HS-5 (cell line): Measurements from ENCODE around the gene TUBGCP5.

Experiments
- DNase-seq: peaks from one replicate; pipeline ENCODE4 v3.0.0-alpha.2; 2012; ENCODE audit warnings: low read depth

TUBGCP5 gene

DNA sequence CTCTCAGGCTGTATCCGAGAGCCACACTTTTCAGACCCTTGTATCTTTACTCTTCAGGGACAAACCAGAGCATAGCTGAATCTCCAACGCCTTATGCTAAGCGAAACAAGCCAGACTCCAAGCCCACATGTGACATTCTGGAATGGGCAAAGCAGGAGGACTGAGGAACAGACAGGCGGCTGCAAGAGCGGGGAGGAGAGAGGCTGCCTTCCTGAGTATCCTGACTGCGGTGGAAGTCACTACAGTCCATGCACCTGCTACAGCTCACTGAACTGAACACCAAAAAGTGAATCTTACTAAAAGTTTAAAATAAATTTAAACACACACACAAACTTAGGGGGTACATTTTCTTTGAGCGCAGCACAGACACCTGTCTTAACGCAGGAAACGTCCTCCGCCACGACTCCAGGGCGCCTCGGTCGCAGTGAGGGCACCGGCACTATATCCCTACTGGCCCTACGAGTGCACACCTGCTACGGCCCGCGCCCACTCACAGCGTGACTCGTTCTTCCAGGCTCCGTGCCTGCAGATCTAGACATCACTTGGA is 60.6 kb downstream of the TUBGCP5 start:
- no peak for DNase-seq

DNA sequence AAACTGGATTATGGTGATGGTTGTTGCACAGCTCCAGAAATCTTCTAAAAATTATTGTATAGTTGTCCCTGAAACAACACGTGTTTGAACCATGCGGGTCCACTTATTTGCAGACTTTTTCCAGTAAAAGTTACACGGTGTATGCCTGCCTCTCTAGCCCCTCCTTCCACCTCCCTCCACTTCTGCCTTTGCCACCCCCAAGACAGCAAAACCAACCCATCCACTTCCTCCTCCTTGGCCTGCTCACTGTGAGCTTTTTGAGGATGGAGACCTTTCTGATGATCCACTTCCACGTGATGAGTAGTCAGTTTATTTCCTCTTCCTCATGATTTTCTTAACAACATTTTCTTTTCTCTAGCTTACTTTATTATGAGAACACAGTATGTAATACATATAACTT is 64.6 kb downstream of the TUBGCP5 start:
- DNase-seq: no peak

DNA sequence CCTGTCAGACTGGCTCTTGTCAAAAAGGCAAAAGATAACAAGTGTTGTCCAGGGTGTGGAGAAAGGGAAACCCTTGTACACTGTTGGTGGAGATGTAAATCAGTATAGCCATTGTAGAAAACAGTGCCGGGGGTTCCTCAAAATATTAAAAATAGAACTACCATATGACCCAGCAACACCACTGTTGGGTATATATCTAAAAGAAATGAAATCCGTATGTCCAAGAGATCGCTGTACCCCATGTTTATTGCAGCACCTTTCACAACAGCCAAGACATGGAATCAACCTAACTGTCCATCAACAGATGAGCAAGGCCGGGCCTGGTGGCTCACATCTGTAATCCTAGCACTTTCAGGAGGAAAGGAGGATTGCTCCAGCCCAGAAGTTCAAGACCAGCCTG is 65.4 kb downstream of the TUBGCP5 start:
- DNase-seq: no peak

DNA sequence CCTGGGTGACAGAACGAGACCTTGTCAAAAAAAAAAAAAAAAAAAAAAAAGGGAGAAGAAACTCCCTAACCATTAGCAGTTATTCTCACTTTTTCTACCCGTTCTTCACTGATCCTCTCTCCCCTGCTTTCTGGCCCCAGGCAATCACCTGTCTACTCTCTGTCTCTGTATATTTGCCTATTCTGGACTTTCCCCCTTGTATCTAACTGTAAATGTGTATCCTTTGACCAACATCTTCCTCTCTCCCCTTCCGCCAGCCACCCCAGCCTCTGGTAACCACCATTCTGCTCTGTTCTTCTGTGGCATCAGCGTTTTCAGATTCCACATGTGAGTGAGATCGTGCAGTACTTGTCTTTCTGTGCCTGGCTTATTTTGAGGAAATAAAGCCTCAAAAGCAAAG is 66.1 kb downstream of the TUBGCP5 start:
- DNase-seq: no peak

DNA sequence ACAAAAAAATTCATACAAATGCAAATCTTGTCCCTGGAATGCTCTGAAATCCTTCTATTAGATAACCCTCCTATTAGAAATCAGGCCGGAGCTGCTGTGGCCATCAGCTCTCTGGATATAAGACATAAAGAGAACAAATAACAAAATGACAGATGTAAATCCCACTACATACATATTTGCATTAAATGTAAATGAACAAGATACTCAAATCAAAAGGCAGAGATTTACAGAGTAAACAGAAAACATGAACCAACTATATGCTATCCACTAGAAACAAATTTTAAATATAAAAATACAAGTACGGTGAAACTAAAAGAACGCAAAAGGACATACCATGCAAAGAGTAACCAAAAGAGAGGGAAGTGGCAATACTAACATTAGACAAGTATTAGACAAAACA is 69.9 kb downstream of the TUBGCP5 start:
- no peak for DNase-seq

DNA sequence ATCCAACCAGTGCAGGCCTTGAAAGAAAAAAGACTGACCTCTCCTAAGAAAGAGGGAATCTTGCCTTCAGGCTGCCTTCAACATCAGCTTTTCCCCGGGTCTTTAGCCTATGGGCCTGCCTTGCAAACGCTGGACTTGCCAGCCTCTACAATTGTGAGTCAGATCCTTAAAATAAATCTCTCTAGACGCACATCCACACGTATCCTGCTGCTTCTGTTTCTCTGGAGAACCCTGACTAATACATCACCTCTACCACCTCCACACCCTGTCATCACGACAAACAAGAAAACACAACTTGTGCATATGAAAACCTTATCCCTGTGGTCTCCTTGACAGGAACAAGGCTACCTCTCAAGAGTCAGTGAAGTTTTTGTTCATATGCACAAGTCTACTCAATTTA is 71.0 kb downstream of the TUBGCP5 start:
- no peak for DNase-seq

DNA sequence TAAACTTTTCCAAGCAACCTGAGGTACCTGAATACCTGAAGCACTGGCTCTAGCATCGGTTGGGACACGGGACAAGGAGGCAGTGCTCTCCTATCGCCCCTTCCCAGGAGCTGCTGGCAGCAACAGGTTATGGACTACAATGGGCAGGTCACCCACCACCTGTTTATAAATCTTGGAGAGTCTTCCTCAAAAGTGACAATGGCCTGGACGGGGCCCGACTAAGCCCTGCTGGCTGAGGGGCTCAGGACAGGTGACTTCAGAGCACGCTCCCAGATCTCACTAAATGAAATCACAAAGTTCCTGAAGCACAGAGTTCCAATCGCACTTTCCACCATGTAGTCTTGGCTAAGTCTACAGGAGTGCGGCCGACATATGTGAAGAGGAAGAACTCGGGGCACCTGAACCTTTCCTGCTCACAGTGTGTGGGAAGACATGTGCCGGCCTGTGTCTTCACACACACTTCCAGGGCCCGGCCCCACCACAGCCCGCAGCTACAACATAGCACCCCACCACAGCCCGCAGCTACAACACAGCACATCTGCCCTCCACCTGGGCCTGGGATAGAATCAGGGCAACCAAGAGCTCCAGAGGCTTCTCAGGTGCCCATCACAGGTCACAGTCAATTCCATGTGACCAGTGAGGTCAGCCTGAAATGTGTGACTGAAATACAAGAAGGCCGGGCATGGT is 72.1 kb downstream of the TUBGCP5 start:
- no peak for DNase-seq

DNA sequence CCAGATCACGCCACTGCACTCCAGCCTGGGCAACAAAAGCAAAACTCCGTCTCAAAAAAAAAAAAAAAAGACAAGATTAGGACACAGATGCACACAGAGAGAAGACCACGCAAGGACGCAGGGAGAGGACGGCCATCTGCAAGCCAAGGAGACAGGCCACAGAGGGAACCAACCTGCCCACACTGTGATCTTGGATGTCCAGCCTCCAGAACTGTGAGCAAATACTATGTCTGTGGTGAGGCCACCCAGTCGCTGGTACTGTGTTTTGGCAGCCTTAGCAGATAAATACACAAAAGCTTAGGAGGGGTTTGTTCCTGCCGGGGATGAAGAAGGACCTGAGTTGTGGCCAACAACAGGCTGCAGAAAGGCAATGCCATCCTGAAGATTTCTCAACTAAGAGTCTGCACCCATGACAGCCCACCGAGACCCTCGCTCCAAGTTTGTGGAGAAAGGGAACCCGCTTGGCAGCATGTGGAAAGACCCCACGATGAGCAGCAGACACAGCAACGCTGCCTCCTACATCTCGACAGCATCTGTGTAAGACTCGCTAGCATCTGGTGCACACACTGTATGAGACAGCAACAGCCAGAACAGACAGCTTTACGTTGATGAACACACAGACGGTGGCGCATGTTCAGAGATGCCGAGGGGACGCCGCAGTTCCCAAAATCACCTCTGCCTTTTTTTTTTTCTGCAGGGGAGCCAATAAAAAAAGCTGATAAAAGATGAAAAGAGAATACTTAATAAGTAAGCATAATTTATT is 72.9 kb downstream of the TUBGCP5 start:
- DNase-seq: no peak

DNA sequence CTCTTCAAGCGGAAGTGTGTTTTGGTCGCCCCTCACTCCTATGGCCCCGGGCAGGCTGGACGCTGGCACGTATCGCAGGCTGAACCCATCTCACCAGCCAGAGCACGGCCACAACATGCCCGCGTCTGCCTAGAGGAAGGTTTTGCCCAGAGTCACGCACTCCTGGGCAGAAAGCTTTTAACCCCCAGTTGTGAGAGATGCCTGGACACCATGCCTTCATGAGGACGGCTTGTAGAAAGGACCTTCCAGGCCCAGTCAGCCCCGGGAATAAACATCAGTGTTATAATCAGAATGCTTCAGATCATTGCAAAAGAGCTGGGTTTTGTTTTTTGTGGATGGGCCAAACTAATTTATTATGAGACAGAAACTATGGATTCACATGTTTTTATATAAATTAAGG is 75.7 kb downstream of the TUBGCP5 start:
- DNase-seq: no peak

DNA sequence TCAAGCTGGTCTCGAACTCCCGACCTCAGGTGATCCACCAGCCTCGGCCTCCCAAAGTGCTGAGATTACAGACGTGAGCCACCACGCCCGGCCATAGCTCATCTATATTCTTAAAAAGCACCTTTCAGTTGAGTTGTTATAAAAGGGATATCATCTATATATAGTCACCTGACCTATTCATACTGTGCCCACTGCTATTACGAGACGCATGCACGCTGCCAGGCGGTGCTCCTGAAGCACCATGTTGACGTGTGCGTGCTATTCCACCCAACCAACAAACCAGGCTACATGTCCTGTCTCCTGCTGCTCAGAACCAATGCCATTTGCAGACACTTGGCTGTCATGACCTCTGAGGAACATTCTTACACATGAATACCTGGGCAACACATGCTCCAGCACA is 76.8 kb downstream of the TUBGCP5 start:
- DNase-seq: no peak

DNA sequence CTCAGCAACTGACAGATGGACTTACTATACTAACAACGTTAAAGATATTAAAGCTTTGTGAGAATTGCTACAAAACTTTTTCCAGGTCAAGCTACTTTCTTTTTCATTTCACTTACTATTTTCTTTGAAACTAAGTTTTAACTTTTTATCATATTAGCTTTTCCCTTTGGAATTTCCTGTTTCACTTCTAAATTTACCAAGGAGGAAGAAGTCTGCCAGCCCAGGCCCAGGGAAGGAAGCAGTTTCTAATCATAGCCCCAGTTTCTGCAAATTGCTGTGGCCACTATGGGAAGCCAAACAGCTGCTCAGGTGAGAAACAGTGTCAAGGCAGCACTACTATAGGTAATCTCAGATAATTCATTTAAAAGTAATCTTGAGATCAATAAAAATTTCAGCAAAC is 77.6 kb downstream of the TUBGCP5 start:
- DNase-seq: no peak

DNA sequence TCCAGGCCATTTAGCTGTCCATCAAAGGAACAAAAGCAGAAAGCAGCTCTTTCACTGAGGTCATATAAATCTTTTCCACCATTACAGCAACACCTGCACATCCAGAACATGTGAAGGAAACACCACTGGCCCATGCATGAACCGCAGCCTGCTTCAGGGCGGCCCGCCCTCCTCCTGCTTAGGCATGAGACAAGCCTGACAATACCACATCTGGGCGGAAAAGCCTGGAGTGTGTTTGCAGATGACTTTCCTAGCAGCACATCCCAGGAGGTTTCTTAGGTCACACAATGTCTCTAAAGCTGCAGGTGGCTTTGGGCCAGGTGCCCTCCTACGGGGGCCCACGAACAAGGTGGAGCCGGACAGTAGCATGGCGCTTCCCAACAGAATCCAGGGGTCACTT is 78.8 kb downstream of the TUBGCP5 start:
- no peak for DNase-seq

DNA sequence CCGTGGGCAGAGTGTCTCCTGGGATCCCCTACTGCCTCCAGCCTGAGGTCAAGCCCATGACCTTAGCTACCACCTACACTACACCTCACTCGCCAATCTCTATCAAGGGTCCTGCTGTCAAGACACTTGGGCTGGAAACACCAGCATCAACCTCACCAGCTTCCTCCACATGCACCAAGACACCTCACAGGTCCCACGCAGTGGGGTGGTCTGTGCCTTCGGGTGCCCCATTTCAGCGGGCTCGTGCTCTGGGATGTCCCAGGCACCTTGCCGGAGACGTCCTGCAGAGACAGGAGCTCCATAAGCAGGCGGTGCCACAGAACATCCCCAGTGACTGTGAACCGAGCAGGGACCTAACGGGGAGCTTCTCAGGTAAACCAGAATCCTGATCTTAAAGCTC is 79.2 kb downstream of the TUBGCP5 start:
- no peak for DNase-seq

DNA sequence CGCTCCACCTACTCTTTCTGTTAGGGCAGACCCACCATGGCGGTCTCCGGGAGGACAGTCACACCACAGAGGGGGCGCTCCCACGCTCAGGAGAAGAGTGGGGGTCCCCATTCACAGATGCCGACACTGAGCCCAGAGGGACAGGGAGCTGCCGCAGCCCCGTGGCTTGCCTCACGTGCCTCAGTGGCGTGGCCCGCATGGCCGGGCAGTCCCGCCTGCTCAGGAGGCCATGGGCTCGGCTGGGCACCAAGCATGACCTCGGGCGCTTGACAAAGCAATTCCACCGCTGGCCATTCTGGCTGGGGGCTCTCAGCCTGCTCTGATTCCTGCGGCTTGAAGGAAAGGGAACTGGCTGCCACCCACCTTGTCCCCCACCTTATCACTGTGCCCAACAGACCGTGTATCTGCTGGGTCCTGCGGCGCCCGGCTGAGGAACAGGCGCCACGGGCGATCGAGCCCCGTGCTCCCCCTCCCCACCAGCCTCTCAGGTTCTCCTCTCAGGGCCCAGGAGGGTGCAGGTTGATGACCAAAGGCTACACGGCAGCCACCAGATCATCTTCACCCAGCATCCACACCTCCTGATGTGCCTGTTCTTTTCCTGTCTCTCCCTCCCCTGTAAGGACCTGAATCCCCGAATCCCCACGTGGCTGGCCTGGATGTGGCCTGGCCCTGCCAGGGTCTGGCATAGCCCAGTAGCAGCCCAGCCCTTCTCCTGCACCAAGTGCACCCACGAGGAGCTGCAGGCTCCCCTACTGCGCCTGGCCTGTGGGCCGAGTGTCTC is 79.9 kb downstream of the TUBGCP5 start:
- no peak for DNase-seq

DNA sequence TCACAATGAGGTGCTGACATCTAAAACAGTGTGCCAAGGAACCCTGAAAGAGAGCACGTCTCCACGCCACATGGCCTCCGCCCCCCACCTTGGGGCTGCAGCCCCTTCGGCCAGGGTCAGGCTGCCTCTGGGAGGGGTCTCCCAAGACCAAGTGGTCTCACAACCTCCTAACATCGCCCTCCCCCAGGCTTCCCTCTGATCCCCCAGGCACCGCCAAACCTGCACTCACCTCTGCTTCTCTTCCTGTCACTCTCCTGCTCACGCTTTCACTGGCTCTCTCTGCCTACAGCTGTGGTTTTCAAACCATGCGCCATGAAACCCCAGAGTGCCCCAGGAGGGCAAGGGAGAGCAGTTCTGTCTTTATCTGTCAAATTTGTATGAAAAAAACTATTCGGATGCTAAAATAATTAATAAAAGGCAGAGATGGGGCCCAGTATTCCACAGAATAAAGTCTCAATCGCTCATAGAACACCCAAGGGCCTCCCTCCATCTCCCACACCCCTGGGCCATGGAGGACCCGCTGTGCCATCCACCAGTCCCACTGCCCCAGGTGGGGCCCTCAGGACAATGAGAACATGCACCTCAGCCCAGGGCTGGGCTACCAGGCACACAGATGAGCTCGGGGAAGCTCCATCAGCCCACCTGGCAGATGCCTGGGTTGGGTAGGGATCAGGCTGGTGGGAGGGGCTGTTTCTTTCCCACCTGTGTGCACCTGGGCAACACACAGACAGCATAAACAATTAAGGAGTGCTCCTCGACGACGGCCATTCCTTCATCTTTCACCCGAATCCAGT is 80.7 kb downstream of the TUBGCP5 start:
- no peak for DNase-seq

DNA sequence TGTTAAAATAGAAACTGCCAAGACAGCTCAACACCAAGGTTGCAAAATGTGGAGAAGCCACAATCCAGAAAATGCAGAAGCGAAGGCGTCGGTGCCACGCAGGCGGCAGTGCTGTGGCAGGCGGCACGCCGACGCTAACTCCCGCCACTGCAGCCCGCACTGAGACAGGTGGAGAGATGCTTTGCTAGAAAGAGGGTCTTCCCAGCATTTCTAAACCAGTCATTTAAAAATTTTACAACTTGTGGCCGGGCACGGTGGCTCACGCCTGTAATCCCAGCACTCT is 82.5 kb downstream of the TUBGCP5 start:
- DNase-seq: no peak

DNA sequence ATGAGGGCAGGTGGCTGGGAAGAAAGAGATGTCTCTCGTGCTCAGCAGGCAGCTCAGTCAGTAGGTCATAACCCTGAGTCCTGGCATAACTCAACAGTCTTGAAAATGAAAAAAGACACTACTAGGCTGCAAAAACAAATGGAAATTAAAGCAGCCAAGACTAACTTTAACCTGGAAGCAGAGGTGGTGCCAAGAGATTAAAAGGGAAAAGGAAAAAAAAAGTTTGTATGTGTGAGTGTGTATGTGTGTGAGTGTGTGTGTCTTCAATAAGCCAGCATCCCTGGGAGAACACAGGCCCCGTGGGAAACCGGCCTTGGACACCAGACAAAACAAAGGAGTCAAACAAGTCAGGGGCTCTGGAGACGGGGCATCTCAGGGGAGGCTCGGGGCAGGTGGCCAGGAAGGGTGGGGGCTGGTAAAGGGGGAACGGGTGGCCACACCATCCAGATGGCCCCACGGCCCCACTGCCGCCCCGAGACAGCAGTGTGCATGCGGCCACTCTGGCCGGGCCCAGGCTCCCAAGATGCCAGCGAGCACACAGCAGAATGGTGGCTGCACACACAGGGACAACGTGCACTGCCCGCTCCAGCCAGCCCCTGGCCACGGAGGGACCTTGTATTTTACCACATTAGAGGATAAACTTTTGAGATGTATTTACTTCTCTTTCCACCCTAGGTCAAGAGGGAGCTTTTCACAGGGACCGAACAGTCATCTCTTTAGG is 83.0 kb downstream of the TUBGCP5 start:
- no peak for DNase-seq

DNA sequence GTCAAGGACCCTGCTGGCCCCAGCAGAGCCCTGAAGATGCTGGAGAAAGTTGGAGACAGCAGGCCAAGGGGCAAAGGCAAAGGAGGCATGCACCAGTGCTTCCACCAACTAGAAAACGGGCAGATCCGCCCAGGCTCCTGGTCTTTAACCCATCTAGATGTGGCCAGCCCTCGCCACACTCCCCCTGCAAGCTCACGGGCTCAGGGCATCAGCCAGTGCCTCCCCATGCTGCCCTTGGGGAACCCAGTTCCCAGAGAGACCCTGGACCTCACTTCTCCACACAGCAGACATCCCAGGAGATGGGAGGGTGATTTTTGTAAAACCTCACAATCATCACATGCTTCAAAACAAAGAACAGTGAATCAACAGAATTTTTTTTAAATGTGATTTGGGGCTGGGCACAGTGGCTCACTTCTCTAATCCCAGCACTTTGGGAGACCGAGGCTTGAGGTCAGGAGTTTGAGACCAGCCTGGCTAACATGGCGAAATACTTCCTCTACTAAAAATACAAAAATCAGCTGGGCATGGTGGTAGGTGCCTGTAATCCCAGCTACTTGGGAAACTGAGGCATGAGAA is 83.7 kb downstream of the TUBGCP5 start:
- no peak for DNase-seq

DNA sequence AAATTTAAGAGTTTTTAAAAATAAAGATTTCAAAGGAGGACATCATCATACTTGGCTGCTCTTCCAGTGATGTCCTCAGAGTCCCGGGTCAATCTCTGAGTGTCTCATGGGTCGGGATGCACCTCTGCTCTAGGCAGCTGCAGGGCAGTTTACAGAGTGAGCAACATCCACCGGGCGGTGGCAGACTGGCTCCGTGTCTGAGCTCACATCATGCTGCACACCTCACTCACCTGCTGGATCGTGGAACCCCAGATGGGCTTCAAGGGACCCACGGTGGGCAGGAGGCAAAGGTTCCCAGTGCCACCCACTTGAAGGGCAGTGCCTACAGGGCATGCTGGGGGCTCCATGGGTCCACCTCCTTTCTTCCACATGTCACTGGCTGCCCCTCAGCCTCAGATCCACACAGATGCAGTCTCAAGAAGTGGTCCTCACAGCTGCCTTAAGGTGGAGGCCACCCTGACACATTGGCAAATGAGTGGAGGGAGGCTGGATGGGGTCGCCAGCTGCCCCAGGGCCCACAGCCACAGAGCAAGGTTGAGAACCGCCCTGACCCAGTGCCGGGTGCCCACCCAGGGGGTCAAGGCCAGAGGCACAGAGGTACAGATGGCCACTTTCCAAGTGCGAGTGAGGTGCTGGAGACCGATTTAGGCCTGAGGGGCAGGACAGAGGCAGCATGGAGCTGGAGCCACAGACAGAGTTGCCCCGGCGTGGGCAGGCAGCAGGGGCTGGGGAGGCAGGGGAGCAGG is 84.4 kb downstream of the TUBGCP5 start:
- DNase-seq: no peak

DNA sequence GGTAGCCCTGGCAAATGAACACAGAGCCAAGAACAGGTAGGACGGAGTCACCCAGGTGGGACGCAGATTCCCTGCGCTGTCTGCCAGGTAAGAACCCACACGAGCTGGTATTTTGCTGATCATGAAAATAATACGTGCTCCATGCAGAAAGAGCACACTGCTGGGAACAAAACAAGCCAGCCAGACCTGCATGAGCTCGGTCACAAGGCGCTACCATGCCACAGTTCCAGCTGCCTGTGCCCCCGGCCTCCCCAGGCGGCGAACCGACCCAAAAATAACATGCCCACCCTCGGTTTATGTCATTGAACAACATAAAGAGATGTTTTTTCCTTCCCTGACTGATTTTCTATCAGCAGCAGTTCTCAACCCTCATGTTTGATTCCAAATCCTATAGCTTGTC is 85.0 kb downstream of the TUBGCP5 start:
- no peak for DNase-seq
